ENCODE results near the gene GDF9.

- TF ChIP-seq, protein P1, sequence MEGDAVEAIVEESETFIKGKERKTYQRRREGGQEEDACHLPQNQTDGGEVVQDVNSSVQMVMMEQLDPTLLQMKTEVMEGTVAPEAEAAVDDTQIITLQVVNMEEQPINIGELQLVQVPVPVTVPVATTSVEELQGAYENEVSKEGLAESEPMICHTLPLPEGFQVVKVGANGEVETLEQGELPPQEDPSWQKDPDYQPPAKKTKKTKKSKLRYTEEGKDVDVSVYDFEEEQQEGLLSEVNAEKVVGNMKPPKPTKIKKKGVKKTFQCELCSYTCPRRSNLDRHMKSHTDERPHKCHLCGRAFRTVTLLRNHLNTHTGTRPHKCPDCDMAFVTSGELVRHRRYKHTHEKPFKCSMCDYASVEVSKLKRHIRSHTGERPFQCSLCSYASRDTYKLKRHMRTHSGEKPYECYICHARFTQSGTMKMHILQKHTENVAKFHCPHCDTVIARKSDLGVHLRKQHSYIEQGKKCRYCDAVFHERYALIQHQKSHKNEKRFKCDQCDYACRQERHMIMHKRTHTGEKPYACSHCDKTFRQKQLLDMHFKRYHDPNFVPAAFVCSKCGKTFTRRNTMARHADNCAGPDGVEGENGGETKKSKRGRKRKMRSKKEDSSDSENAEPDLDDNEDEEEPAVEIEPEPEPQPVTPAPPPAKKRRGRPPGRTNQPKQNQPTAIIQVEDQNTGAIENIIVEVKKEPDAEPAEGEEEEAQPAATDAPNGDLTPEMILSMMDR (IDR thresholded peaks at IDR 0.05; ENCODE audit: extremely low read depth in 1 of 2, insufficient read depth in 1 of 2, low read depth in 1 of 2, low read length in 2 of 2): no peak
- no peak for TF ChIP-seq POLR2AphosphoS5 (IDR thresholded peaks at IDR 0.05; ENCODE audit: insufficient read depth, low read depth, low read length)
- TF ChIP-seq GATA2 (IDR thresholded peaks at IDR 0.05; ENCODE audit: insufficient read depth, insufficient read length, low read depth, low read length): no peak
- TF ChIP-seq EZH2 (IDR thresholded peaks at IDR 0.05; ENCODE audit: borderline replicate concordance, low read depth, low read length, severe bottlenecking): no peak
- no peak for TF ChIP-seq JUN (IDR thresholded peaks at IDR 0.05; ENCODE audit: borderline replicate concordance, insufficient read depth, insufficient read length, low read depth)
- TF ChIP-seq, protein P2, sequence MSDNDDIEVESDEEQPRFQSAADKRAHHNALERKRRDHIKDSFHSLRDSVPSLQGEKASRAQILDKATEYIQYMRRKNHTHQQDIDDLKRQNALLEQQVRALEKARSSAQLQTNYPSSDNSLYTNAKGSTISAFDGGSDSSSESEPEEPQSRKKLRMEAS (IDR thresholded peaks at IDR 0.05; ENCODE audit: insufficient read depth, insufficient read length): no peak
Measured at GRCh38 chr5:132853323-132853722, 12.9 kb downstream of the GDF9 start.

All from endothelial cell of umbilical vein (primary cell).